ENCODE measurements around the gene RAB9A. TPM values are rescaled to one million over a fixed set of nuclear protein-coding genes. Genes with fewer than 3 reads are reported as not detected.
"Not testable (repeated sequence)": the region's sequence is repeated elsewhere in the genome, so short reads cannot be mapped to it uniquely, and the experiment has no call there.

RAB9A gene
- total RNA-seq, 1 donor from 2014 or later, result 17.6 TPM

GRCh38 chrX:13670197-13670596 lies 18.7 kb upstream of the RAB9A start:
- DNase-seq (ENCODE audit: low spot score, unreplicated experiment), result no peak
- Mint-ChIP-seq H3K36me3 (ENCODE audit: insufficient read depth) (peaks cover 5% of the 10 kb centered on the region), H3K4me3 (ENCODE audit: low read depth) (no peak overlapping the region), H3K9me3 (ENCODE audit: low read depth) (peaks cover 20% of the 10 kb centered on the region), H3K4me1 (ENCODE audit: low read depth) (peaks cover 10% of the 10 kb centered on the region), H3K27me3 (no peaks in the 10 kb centered on the region), H3K27ac (no peak overlapping the region)
- TF ChIP-seq, protein P1, sequence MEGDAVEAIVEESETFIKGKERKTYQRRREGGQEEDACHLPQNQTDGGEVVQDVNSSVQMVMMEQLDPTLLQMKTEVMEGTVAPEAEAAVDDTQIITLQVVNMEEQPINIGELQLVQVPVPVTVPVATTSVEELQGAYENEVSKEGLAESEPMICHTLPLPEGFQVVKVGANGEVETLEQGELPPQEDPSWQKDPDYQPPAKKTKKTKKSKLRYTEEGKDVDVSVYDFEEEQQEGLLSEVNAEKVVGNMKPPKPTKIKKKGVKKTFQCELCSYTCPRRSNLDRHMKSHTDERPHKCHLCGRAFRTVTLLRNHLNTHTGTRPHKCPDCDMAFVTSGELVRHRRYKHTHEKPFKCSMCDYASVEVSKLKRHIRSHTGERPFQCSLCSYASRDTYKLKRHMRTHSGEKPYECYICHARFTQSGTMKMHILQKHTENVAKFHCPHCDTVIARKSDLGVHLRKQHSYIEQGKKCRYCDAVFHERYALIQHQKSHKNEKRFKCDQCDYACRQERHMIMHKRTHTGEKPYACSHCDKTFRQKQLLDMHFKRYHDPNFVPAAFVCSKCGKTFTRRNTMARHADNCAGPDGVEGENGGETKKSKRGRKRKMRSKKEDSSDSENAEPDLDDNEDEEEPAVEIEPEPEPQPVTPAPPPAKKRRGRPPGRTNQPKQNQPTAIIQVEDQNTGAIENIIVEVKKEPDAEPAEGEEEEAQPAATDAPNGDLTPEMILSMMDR (IDR thresholded peaks at IDR 0.05; ENCODE audit: unreplicated experiment), result no peak

DNA sequence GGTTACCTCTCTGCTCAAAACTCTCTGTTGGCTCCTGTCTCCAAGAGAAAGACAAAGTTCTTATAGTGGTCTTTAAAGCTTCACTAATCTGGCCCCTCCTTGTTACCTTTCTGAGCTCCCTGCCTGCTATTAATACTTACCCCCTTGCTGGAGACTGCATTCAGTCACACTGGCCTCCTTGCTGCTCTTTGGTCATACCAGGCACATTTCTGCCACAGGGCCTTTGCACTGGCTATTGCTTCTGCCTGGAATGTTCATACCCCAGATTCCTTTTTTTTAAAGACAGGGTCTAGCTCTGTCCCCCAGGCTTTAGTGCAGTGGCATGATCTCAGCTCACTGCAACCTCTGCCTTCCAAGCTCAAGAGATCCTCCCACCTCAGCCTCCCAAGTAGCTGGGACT lies 15.9 kb upstream of the RAB9A start:
- H3K27ac Mint-ChIP-seq, result no peak overlapping the region
- H3K9me3 Mint-ChIP-seq (ENCODE audit: low read depth), result peaks cover 21% of the 10 kb centered on the region
- no peak overlapping the region for H3K4me3 Mint-ChIP-seq (ENCODE audit: low read depth)
- TF ChIP-seq, protein P1 (IDR thresholded peaks at IDR 0.05; ENCODE audit: unreplicated experiment), result no peak
- H3K4me1 Mint-ChIP-seq (ENCODE audit: low read depth), result peaks cover 7% of the 10 kb centered on the region
- no peak for DNase-seq (ENCODE audit: low spot score, unreplicated experiment)
- H3K36me3 Mint-ChIP-seq (ENCODE audit: insufficient read depth), result peaks cover 5% of the 10 kb centered on the region
- H3K27me3 Mint-ChIP-seq, result no peaks in the 10 kb centered on the region

DNA sequence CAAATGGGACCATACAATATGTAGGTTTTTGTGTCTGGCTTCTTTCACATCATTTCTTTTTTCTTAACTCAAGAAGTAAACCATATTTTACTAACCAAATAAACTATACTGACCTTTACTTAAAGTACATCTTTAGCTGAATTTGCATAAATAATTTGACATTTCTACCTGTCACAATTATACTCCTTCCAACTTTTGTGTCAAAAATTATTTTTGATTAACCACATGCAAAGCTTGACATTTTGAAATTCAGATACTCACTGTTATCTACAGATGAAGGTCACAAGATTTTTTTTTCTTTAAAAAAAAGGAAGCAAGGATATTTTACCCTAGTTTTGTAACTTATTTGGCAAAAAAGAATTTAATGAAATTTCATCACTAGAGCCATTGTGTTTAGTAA lies 12.0 kb upstream of the RAB9A start:
- Mint-ChIP-seq H3K27ac (no peak overlapping the region), H3K9me3 (ENCODE audit: low read depth) (peaks cover 28% of the 10 kb centered on the region), H3K4me1 (ENCODE audit: low read depth) (no peaks in the 10 kb centered on the region), H3K4me3 (ENCODE audit: low read depth) (no peak overlapping the region), H3K27me3 (no peaks in the 10 kb centered on the region), H3K36me3 (ENCODE audit: insufficient read depth) (no peaks in the 10 kb centered on the region)
- TF ChIP-seq, protein P1 (IDR thresholded peaks at IDR 0.05; ENCODE audit: unreplicated experiment), result no peak
- DNase-seq (ENCODE audit: low spot score, unreplicated experiment), result no peak

- H3K27ac Mint-ChIP-seq; H3K4me3 Mint-ChIP-seq (ENCODE audit: low read depth); H3K4me1 Mint-ChIP-seq (ENCODE audit: low read depth); H3K36me3 Mint-ChIP-seq (ENCODE audit: insufficient read depth); DNase-seq (ENCODE audit: low spot score, unreplicated experiment); H3K27me3 Mint-ChIP-seq: not testable (repeated sequence)
- H3K9me3 Mint-ChIP-seq (ENCODE audit: low read depth), result peaks cover 20% of the 10 kb centered on the region
These were observed 9.2 kb upstream of the RAB9A start for GRCh38 chrX:13679700-13680099.

DNA sequence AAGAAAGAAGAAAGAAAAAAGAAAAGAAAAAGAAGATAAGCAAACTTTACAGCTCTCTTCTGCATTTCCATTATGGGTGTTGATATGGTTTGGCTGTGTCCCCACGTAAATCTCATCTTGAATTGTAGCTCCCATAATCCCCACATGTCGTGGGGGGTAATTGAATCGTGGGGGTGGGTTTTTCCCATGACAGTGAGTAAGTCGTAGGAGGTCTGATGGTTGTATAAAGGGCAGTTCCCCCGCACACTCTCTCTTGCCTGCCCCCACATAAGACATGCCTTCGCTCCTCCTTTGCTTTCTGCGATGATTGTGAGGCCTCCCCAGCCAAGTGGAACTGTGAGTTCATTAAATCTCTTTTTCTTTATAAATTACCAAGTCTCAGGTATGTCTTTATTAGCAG lies 7.3 kb upstream of the RAB9A start:
- TF ChIP-seq, protein P1 (IDR thresholded peaks at IDR 0.05; ENCODE audit: unreplicated experiment), result no peak
- H3K4me3 Mint-ChIP-seq (ENCODE audit: low read depth), result no peak overlapping the region
- no peaks in the 10 kb centered on the region for H3K4me1 Mint-ChIP-seq (ENCODE audit: low read depth)
- H3K9me3 Mint-ChIP-seq (ENCODE audit: low read depth), result peaks cover 16% of the 10 kb centered on the region
- no peak overlapping the region for H3K27ac Mint-ChIP-seq
- H3K27me3 Mint-ChIP-seq, result no peaks in the 10 kb centered on the region
- no peak for DNase-seq (ENCODE audit: low spot score, unreplicated experiment)
- no peaks in the 10 kb centered on the region for H3K36me3 Mint-ChIP-seq (ENCODE audit: insufficient read depth)

GRCh38 chrX:13684361-13684760 lies 4.6 kb upstream of the RAB9A start:
- peaks cover 2% of the 10 kb centered on the region for H3K4me1 Mint-ChIP-seq (ENCODE audit: low read depth)
- no peak for DNase-seq (ENCODE audit: low spot score, unreplicated experiment)
- H3K4me3 Mint-ChIP-seq (ENCODE audit: low read depth), result no peak overlapping the region
- H3K27me3 Mint-ChIP-seq, result peaks cover 3% of the 10 kb centered on the region
- peaks cover 13% of the 10 kb centered on the region for H3K9me3 Mint-ChIP-seq (ENCODE audit: low read depth)
- H3K27ac Mint-ChIP-seq, result no peak overlapping the region
- no peaks in the 10 kb centered on the region for H3K36me3 Mint-ChIP-seq (ENCODE audit: insufficient read depth)
- TF ChIP-seq, protein P1 (IDR thresholded peaks at IDR 0.05; ENCODE audit: unreplicated experiment), result no peak
